HL-60 (cell line): Measurements from ENCODE around the gene ZBTB46.

Experiments used
- DNase-seq, 2 experiments: peaks; one replicate each; pipeline ENCODE4 v3.0.0-alpha.2; 2010 to 2020; ENCODE audit warnings: low read depth in 1 of 2, low spot score in 1 of 2
- H3K27ac ChIP-seq: fragments of 250-450 bp; sonication (Bioruptor Pico); replicated peaks from 2 replicates; pipeline ENCODE4 v1.5.1; 2020; ENCODE audit warnings: mild to moderate bottlenecking, moderate library complexity
- H3K27me3 ChIP-seq: fragments of 250-450 bp; sonication (Bioruptor Pico); 2 replicates; pipeline ENCODE4 v1.5.1; 2021; ENCODE audit warnings: mild to moderate bottlenecking, moderate library complexity; ENCODE audit not compliant: insufficient read depth, poor library complexity, severe bottlenecking
- H3K4me3 ChIP-seq: replicated peaks from 2 replicates; pipeline ENCODE4 v1.5.1; 2011; ENCODE audit warnings: mild to moderate bottlenecking, control low read depth, low read length; ENCODE audit not compliant: insufficient read depth
- CTCF ChIP-seq: IDR thresholded peaks from one replicate; pipeline ENCODE4 v1.5.1; 2011; ENCODE audit warnings: low read length, control low read depth, inconsistent platforms; ENCODE audit not compliant: insufficient read depth
- GABPA ChIP-seq: IDR thresholded peaks from 2 replicates; pipeline ENCODE4 v1.6.1; 2012; ENCODE audit warnings: low read depth
- POLR2AphosphoS5 ChIP-seq: IDR thresholded peaks from 2 replicates; pipeline ENCODE4 v1.6.1; 2012; ENCODE audit warnings: low read depth
- REST ChIP-seq: IDR thresholded peaks from 2 replicates; pipeline ENCODE4 v1.6.1; 2012; ENCODE audit warnings: low read depth; ENCODE audit not compliant: insufficient replicate concordance
- SPI1 ChIP-seq: IDR thresholded peaks from 2 replicates; pipeline ENCODE4 v1.6.1; 2012; ENCODE audit warnings: low read depth, mild to moderate bottlenecking, borderline replicate concordance

The ZBTB46 gene

GRCh38 chr20:63789836-63790571 lies 41.1 kb downstream of the ZBTB46 start:
- Histone ChIP-seq H3K4me3 (no peak overlapping the region), H3K27me3 (peaks cover 8% of the 10 kb centered on the region), H3K27ac (no peak overlapping the region)
- no peak for DNase-seq
- TF ChIP-seq GABPA (no peak), SPI1 (no peak), REST (no peak), POLR2AphosphoS5 (no peak), CTCF (no peak)

- no peak for DNase-seq
- H3K27ac ChIP-seq, result no peak overlapping the region
- H3K27me3 ChIP-seq, result peaks cover 2% of the 10 kb centered on the region
- TF ChIP-seq GABPA (no peak), REST (no peak), POLR2AphosphoS5 (no peak), SPI1 (no peak), CTCF (no peak)
- no peak overlapping the region for H3K4me3 ChIP-seq
These were observed 43.3 kb downstream of the ZBTB46 start for GRCh38 chr20:63787749-63788148.

DNA sequence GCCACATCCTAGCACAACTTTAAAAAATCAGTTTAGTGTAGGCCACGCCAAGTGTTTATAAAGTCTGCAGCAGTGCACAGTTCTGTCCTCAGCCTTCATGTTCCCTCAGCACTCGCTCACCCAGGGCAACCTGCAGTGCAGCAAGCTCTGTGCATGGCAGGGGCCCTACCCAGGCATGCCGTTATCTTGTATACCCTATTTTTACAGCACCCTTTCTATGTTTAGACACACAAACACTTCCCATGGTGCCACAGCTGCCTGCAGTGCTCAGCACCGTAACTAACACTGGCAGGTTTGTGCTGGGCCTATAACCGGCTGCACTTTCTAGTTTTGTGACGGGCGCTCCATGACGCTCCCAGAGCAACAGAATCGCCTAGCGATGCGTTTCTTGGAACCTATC lies 43.8 kb downstream of the ZBTB46 start:
- Histone ChIP-seq H3K4me3 (no peak overlapping the region), H3K27ac (no peak overlapping the region), H3K27me3 (peaks cover 2% of the 10 kb centered on the region)
- DNase-seq, result no peak
- TF ChIP-seq SPI1, result no peak
- TF ChIP-seq REST, result no peak
- no peak for TF ChIP-seq POLR2AphosphoS5
- no peak for TF ChIP-seq CTCF
- no peak for TF ChIP-seq GABPA
